ENCODE results near the gene DNM1.

DNA sequence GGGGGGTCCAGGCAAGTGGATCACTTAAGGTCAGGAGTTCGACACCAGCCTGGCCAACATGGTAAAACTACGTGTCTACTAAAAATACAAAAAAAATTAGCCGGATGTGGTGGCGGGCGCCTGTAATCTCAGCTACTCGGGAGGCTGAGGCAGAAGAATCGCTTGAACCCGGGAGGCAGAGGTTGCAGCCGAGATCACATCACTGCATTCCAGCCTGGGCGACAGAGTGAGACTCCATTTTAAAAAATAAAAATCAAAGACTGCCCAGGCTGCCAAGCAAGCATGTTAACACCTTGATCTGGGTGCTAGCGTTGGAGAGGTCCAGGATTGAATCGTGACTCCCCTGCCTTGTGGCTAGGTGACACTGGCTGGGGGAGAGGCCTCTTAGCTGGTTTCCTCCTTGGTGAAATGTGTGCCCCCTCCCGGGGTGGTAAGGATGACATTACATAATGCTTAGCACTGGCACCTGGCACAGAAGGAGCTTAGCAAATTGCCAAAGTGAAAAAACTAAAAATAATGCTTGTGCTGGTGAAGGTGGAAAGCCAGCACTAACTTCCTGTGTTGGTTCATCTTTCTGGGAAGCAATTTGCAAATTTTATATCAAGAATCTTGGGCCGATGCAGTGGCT is 9.6 kb upstream of the DNM1 start:
- no peak for TF ChIP-seq CTCF (IDR thresholded peaks at IDR 0.05)
- TF ChIP-seq EP300 (IDR thresholded peaks at IDR 0.05): no peak
